HG02588 (cell line): ENCODE results near the gene LRGUK.
"Not testable (repeated sequence)": the region's sequence is repeated elsewhere in the genome, so short reads cannot be mapped to it uniquely, and the experiment has no call there.

ENCODE experiments used
- ATAC-seq: cut with Tn5 transposase; IDR thresholded peaks from one replicate; pipeline ENCODE4 v1.9.1; 2021; ENCODE audit warnings: mild to moderate bottlenecking, moderate library complexity; ENCODE audit not compliant: unreplicated experiment

Gene LRGUK

GRCh38 chr7:134295982-134296381 lies 168.8 kb downstream of the LRGUK start:
- not testable (repeated sequence) for ATAC-seq

GRCh38 chr7:134297489-134297888 lies 170.3 kb downstream of the LRGUK start:
- no peak for ATAC-seq

- ATAC-seq: no peak
These were observed 172.0 kb downstream of the LRGUK start for GRCh38 chr7:134298902-134299683.

GRCh38 chr7:134300988-134301387 lies 173.8 kb downstream of the LRGUK start:
- ATAC-seq: no peak

- no peak for ATAC-seq
These were observed 174.5 kb downstream of the LRGUK start for GRCh38 chr7:134301592-134301991.

- no peak for ATAC-seq
These were observed 175.0 kb downstream of the LRGUK start for GRCh38 chr7:134302120-134302519.

GRCh38 chr7:134307320-134307719 lies 180.2 kb downstream of the LRGUK start:
- ATAC-seq: no peak

GRCh38 chr7:134308548-134308947 lies 181.4 kb downstream of the LRGUK start:
- ATAC-seq: no peak

- ATAC-seq: no peak
These were observed 184.7 kb downstream of the LRGUK start for GRCh38 chr7:134311807-134312206.

GRCh38 chr7:134312717-134313116 lies 185.6 kb downstream of the LRGUK start:
- no peak for ATAC-seq

GRCh38 chr7:134313543-134313942 lies 186.4 kb downstream of the LRGUK start:
- ATAC-seq: no peak
